Thoracic aorta (tissue), 2 donors: Measurements from ENCODE around the gene ZEB2. TPM values are rescaled to one million over a fixed set of nuclear protein-coding genes. Genes with fewer than 3 reads are reported as not detected.

ENCODE experiments used
- ATAC-seq: fragments of 150-250 bp; one replicate; pipeline ENCODE4 v1.8.0; 2017; ENCODE audit warnings: low read depth; ENCODE audit not compliant: insufficient number of reproducible peaks, low FRiP score
- DNase-seq: peaks from one replicate; pipeline ENCODE4 v3.0.0-alpha.2; 2020; ENCODE audit warnings: low spot score
- H3K27ac ChIP-seq, 2 donors: fragments of 200-600 bp; sonication (generic); 1 replicate in 1 of 2; 2 replicates in 1 of 2; pipeline ENCODE4 v1.5.1; 2016; ENCODE audit warnings: mild to moderate bottlenecking in 2 of 2, moderate library complexity in 2 of 2
- H3K27me3 ChIP-seq: fragments of 200-600 bp; sonication (generic); replicated peaks from 2 replicates; pipeline ENCODE4 v1.6.0; 2016; ENCODE audit warnings: mild to moderate bottlenecking; ENCODE audit not compliant: insufficient read depth
- H3K36me3 ChIP-seq: fragments of 200-600 bp; sonication (generic); one replicate; pipeline ENCODE4 v1.5.1; 2016
- H3K4me1 ChIP-seq, 2 donors: fragments of 200-600 bp; sonication (generic); 1 replicate in 1 of 2; 2 replicates in 1 of 2; pipeline versions ENCODE4 v1.5.1 to v1.6.0; 2016; ENCODE audit warnings: low read depth in 2 of 2, mild to moderate bottlenecking in 1 of 2; ENCODE audit not compliant: control insufficient read depth in 1 of 2
- H3K4me3 ChIP-seq: fragments of 200-600 bp; sonication (generic); 2 replicates; pipeline ENCODE4 v1.5.1; 2016; ENCODE audit warnings: mild to moderate bottlenecking
- H3K9me3 ChIP-seq: fragments of 200-600 bp; sonication (generic); 2 replicates; pipeline ENCODE4 v1.5.1; 2016
- CTCF ChIP-seq: fragments of 200-600 bp; sonication (generic); IDR thresholded peaks from one replicate; pipeline ENCODE4 v1.5.1; 2019; ENCODE audit warnings: antibody characterized with exemption
- total RNA-seq, 2 donors: library from RNA; depleted of rRNA; stranded (reverse); fragments of >200 nt; gene quantifications; one replicate each; pipeline versions ENCODE4 v1.1.0 to v1.2.3, GENCODE V29; 2016

ZEB2 gene
- total RNA-seq, 2 donors from 2014 or later = 122 to 190 TPM

- no peak for DNase-seq
- ATAC-seq = no peak
- H3K27ac ChIP-seq = no peak overlapping the region
- peaks cover 11 to 38% of the 10 kb centered on the region in 2 donors for H3K4me1 ChIP-seq
- no peak overlapping the region for H3K4me3 ChIP-seq
- no peaks in the 10 kb centered on the region for H3K27me3 ChIP-seq
- H3K36me3 ChIP-seq = no peaks in the 10 kb centered on the region
- no peaks in the 10 kb centered on the region for H3K9me3 ChIP-seq
- no peak for TF ChIP-seq CTCF
These were observed 29.1 kb downstream of the ZEB2 start for GRCh38 chr2:144490857-144491256.

- Histone ChIP-seq H3K27ac (no peak overlapping the region), H3K9me3 (no peaks in the 10 kb centered on the region), H3K4me3 (no peak overlapping the region), H3K4me1 (peaks cover 10 to 38% of the 10 kb centered on the region in 2 donors), H3K36me3 (no peaks in the 10 kb centered on the region), H3K27me3 (no peaks in the 10 kb centered on the region)
- TF ChIP-seq CTCF = no peak
- DNase-seq = no peak
- no peak for ATAC-seq
These were observed 29.9 kb downstream of the ZEB2 start for GRCh38 chr2:144490017-144490416.

- DNase-seq (no peak), ATAC-seq (no peak)
- no peaks in the 10 kb centered on the region for H3K9me3 ChIP-seq
- no peak overlapping the region for H3K27ac ChIP-seq
- no peak overlapping the region for H3K4me3 ChIP-seq
- no peaks in the 10 kb centered on the region for H3K27me3 ChIP-seq
- H3K4me1 ChIP-seq = peaks cover 16 to 38% of the 10 kb centered on the region in 2 donors
- no peaks in the 10 kb centered on the region for H3K36me3 ChIP-seq
- TF ChIP-seq CTCF = no peak
These were observed 30.5 kb downstream of the ZEB2 start for GRCh38 chr2:144489315-144489916.

GRCh38 chr2:144484201-144484948, 35.5 kb downstream of the ZEB2 start:
- Histone ChIP-seq H3K4me3 (no peak overlapping the region), H3K4me1 (peaks cover 33 to 61% of the 10 kb centered on the region in 2 donors), H3K27ac (peak overlapping the region; percentile 16 to 24), H3K27me3 (no peaks in the 10 kb centered on the region), H3K9me3 (no peaks in the 10 kb centered on the region), H3K36me3 (no peaks in the 10 kb centered on the region)
- ATAC-seq (no peak), DNase-seq (no peak)
- TF ChIP-seq CTCF = no peak

- Histone ChIP-seq H3K27me3 (no peaks in the 10 kb centered on the region), H3K36me3 (no peaks in the 10 kb centered on the region), H3K27ac (no peak overlapping the region), H3K4me3 (no peak overlapping the region), H3K9me3 (no peaks in the 10 kb centered on the region), H3K4me1 (peaks cover 48 to 71% of the 10 kb centered on the region in 2 donors)
- TF ChIP-seq CTCF = no peak
- ATAC-seq (no peak), DNase-seq (no peak)
These were observed 38.3 kb downstream of the ZEB2 start for GRCh38 chr2:144481666-144482065.
